ENCODE results near the gene ZNF710.
"Not testable (repeated sequence)": the region's sequence is repeated elsewhere in the genome, so short reads cannot be mapped to it uniquely, and the experiment has no call there.

Gene ZNF710, protein sequence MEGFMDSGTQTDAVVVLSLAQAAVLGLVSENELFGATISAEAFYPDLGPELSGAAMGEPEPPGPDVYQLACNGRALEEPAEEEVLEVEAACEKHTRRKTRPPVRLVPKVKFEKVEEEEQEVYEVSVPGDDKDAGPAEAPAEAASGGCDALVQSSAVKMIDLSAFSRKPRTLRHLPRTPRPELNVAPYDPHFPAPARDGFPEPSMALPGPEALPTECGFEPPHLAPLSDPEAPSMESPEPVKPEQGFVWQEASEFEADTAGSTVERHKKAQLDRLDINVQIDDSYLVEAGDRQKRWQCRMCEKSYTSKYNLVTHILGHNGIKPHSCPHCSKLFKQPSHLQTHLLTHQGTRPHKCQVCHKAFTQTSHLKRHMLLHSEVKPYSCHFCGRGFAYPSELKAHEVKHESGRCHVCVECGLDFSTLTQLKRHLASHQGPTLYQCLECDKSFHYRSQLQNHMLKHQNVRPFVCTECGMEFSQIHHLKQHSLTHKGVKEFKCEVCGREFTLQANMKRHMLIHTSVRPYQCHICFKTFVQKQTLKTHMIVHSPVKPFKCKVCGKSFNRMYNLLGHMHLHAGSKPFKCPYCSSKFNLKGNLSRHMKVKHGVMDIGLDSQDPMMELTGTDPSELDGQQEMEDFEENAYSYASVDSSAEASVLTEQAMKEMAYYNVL

DNA sequence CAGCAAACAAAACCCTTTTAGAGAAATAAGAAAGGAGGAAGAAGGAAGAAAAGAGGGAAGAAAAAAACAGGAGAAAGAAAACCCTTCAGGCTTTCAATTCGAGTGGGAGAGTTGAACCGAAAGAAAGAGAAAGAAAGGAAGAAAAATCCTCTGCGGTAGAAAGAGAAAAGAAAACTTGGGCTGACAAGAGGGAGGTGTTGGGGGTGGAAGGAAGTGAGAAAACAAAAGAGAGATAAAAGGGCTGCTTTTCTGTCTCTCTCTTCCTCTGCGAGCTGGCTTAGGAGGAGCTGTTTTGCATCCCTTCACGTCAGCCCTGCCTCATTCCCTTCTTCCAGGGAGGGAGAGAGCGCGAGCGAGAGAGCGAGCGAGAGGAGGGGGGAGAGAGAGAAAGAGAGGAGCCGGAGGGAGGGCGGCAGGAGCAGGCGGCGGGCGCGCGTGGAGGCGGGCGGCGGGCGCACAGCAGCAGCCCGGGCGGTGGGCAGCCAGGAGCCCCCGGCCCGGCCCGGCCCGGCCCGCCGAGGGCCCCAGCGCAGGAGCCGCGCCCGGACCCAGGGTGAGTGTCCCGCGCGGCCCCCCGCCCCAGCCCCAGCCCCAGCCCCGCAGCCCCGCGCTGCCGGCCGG, at the start of gene ZNF710:
ZNF710 (plus strand) TSS at position 263 of the 621 bp plus-strand sequence. CDS start 65,814 bp downstream, outside the sequence.
- DNase-seq, result peak; percentile 4

GRCh38 chr15:89954541-89954940, 46.6 kb upstream of the ZNF710 start:
- DNase-seq, result no peak

GRCh38 chr15:89955449-89955998, 45.6 kb upstream of the ZNF710 start:
- DNase-seq, result not testable (repeated sequence)

- DNase-seq, result no peak
These were observed 42.9 kb upstream of the ZNF710 start for GRCh38 chr15:89958107-89958805.

- DNase-seq, result no peak
These were observed 37.6 kb upstream of the ZNF710 start for GRCh38 chr15:89963301-89964231.

DNA sequence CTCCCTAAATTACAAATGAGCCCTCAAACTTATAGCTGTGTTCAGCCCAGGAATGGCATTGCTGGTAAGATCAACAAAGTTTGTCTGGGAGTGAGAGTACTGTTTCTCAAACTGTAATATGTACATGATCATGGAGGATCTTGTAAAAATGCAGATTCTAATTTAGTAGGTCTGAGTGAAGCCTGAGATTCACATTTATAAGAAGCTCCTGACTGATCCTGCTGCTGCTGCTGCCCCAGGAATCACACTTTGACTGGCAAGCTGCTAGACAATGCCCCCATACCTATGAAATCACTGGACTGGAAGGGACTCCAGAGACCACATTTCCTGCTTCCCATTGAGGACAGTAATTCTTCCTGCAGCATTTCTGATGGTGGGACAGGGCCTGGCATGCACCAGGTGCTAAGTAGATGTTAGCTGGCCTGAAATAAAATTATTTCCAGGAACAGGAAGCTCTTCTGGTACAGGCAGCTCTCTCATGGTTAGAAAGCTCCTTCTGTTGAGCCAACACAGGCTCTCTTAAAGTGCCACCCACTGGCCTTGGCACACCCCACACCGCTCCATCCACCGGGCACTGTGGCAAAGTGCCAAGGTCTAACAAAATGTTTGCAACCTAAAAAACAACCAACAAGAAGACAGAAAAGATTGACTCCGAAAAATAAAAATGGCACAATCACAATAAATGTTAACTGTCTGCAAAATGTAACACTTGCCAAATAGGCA, 36.7 kb upstream of the ZNF710 start:
- DNase-seq, result no peak

DNA sequence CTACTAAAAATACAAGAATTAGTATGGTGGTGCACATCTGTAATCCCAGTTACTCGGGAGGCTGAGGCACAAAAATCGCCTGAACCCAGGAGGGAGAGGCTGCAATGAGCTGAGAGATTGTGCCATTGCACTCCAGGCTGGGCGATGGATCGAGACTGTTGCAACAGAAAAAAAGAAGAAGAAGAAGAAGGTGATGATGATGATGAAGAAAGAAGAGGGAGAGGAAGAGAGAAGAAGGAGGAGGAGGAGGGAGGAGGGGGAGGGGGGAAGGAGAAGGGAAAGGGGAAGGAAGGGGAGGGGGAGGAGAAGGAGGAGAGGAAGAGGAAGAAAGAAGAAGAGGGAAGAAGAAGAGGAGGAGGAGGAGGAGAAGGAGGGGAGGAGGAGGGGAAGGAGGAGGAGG, 33.2 kb upstream of the ZNF710 start:
- no peak for DNase-seq

- DNase-seq, result peak; percentile 10
These were observed 29.5 kb upstream of the ZNF710 start for GRCh38 chr15:89971592-89971997.

DNA sequence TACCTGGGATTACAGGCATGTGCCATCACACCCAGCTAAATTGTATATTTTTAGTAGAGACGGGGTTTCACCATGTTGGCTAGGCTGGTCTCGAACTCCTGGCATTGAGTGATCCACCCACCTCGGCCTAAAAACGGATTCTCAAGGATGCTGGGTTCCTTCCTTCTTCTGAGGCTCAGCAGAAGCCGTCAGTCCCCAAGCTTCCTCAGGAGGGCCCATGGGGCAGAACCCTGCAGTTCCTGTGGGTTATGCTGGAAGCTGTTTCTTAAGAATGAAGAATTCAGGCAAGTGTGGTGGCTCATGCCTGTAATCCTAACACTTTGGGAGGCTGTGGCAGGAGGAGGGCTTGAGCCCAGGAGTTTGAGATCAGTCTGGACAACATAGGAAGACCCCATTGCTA, 29.0 kb upstream of the ZNF710 start:
- DNase-seq, result no peak

DNA sequence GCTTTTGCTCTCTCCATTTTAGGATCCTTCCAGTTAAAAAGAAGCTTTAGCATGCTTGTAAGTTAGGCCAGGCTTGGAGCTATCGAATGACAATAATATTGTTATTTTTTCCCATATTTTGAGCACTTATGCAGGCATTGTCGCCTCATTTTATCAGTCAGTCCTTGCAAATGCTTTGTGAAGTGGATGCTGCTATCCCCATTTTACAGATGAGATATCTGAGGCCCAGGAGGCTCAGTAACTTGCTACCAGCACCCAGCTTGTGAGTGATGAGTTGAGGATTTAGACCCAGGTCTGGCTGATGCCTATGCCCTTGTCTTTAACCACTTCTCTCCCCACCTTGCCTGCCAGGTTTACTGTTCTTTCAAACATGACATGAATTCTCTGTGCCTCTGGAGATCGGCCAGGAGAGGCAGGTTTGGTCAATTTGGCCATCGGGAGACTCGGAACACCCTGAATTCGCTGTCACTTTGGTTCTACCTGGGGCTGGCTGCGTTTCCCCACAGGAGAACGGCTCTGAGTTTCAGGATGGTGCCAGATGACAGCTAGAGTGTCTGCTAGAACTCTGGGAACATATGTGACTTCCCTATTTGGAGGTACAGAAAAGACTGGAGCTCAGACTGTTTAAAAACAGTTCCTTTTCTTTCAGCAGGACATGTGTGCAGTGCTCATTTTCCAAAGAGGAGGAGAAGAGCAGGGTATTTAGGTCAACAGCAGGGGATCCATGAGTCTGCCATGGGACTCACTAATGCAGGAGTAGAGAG, 25.5 kb upstream of the ZNF710 start:
- no peak for DNase-seq

DNA sequence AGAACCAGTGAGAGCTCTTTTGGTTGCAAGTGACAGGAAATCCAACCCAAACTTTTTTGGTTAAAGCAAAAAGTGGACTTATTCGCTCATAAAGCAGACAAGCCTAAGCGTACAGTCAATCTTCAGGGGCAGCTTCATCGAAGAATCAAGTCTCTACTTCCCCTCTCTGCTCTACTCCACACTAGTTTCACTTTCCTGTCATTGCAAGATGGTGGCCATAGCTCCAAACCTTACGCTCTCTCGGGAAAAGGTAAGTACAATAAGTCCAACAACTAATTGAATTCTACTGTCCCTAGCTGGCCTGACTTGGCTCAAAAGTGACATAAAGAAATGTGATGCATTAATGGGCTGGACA, 24.9 kb upstream of the ZNF710 start:
- DNase-seq, result no peak

- not testable (repeated sequence) for DNase-seq
These were observed 23.3 kb upstream of the ZNF710 start for GRCh38 chr15:89977836-89978235.

GRCh38 chr15:89978914-89979313, 22.2 kb upstream of the ZNF710 start:
- DNase-seq, result no peak

GRCh38 chr15:89980896-89981295, 20.2 kb upstream of the ZNF710 start:
- DNase-seq, result no peak

GRCh38 chr15:89982315-89983055, 18.6 kb upstream of the ZNF710 start:
- DNase-seq, result no peak

DNA sequence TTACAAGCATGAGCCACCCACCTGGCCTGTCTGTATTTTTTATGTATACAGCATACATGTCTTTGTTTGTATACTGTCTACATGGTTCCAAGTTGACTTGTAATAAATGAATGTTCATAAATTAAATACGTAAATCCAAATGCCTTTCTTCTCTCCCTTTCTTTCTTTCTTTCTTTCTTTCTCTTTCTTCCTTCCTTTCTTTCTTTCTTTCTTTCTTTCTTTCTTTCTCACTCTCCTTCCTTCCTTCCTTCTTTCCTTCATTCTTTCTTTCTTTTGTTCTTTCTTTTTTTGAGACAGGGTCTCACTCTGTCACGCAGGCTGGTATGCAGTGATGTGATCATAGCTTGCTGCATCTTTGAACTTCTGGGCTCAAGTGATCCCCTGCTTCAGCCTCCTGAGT, 17.1 kb upstream of the ZNF710 start:
- no peak for DNase-seq

DNA sequence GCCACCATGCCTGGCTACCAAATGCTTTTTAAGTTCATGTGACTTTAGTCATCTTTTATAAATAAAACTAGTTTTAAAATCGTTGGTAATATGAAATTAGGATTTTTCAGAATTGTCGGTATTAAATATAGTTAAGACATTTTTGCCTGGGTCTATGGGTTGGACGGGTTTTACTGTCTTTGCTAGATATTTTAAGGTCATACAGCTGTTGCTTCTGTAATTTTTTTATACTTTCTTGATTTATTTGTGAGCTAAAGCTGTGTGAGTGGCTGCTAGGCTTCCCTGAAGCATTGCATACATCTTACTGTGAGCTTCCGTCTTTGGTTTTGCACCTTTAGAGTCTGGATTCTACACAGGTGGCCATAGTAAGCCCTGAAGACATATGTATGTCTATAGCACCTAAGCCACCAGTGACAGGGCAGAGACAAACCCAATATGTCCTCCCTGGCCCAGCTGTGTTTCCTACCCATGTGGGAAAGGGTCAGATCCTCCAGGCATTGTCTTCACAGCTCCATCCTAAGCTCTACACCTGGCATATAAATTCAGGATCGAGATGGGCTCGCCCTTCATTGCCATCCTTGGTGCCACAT, 16.6 kb upstream of the ZNF710 start:
- no peak for DNase-seq

- no peak for DNase-seq
These were observed 16.0 kb upstream of the ZNF710 start for GRCh38 chr15:89985111-89985510.

GRCh38 chr15:89991312-89991711, 9.8 kb upstream of the ZNF710 start:
- no peak for DNase-seq

All from NCI-H446 treated with DMSO at 0.1 percent for 48 hours (cell line).